ENCODE results near the gene LRP5.
"Not testable (repeated sequence)": the region's sequence is repeated elsewhere in the genome, so short reads cannot be mapped to it uniquely, and the experiment has no call there.

Gene LRP5

GRCh38 chr11:68282141-68282860 is 30.1 kb upstream of the LRP5 start:
- no peak for DNase-seq (ENCODE audit: low read depth in 2 of 2)

- no peak for DNase-seq (ENCODE audit: low read depth in 2 of 2)
These were observed 29.5 kb upstream of the LRP5 start for GRCh38 chr11:68282861-68283230.

- DNase-seq (ENCODE audit: low read depth in 2 of 2) = not testable (repeated sequence)
These were observed 27.8 kb upstream of the LRP5 start for GRCh38 chr11:68284588-68284987.

- DNase-seq (ENCODE audit: low read depth in 2 of 2) = no peak
These were observed 25.0 kb upstream of the LRP5 start for GRCh38 chr11:68287419-68287818.

- DNase-seq (ENCODE audit: low read depth in 2 of 2) = no peak
These were observed 22.9 kb upstream of the LRP5 start for GRCh38 chr11:68289456-68289855.

DNA sequence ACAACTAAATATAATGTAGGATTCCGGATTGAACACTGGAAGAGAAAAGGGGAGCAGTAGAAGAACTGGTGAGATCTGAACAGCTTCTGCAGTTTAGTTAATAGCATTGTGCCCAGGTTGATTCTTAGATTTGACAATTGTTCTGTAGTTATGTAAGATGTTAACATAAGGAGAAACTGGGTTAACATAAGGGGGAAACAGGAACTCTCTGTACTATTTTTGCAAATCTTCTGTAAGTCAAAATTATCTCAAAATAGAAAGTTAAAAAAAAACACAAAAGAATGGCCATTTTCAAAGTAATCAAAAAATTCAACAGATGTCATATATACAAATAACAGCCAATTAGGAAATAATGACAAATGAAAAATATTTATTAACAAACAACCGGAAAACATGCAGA is 18.7 kb upstream of the LRP5 start:
- no peak for DNase-seq (ENCODE audit: low read depth in 2 of 2)

- DNase-seq (ENCODE audit: low read depth in 2 of 2) = no peak
These were observed 17.1 kb upstream of the LRP5 start for GRCh38 chr11:68295271-68295670.

- no peak for DNase-seq (ENCODE audit: low read depth in 2 of 2)
These were observed 16.5 kb upstream of the LRP5 start for GRCh38 chr11:68295940-68296339.

DNA sequence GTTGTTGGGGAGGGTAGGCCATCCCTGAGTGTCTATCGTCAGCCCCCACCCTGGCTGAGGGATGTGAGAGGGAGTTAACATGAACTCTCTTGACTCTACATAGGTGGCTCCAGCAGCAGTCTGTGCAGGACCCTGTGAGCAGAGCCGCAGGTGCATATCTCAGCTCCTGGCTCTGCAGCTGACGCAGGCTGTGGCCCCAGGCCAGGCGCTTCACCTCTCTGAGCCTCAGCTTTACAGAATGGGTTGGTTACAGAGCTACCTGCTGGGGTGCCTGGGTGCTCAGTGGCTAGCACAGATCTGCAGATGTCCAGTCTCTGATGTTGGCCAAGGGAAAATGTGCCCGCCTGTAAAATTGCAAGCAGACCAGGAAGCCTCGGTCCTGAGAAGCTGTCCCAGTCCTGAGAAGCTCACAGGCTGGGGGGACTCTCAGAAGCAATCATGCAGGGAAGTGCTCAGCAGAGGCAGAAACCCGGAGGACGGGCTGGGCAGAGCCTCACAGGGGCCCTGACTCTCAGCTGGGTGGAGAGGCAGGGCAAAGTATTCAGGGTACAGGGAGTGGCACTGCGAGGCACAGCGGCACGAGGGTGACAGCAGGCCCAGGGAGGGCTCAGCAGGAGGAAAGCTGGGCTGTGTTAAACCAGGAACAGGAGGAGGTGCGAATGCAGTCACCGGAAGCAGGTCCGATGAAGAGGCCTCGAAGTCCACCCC is 15.9 kb upstream of the LRP5 start:
- no peak for DNase-seq (ENCODE audit: low read depth in 2 of 2)

GRCh38 chr11:68297052-68297378 is 15.4 kb upstream of the LRP5 start:
- no peak for DNase-seq (ENCODE audit: low read depth in 2 of 2)

DNA sequence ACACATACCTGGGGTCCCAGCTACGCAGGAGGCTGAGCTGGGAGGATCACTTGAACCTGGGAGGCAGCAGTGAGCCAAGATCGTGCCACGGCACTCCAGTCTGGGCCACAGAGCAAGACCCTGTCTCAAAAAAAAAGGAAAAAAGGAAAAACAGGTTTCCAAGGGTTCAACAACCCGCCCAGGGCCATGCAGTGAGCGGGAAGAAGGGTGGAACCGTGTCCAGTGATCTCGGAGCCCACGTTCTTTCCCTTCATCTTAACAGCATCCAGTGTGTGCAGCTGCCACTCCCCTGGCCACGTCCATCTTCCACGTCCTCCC is 14.9 kb upstream of the LRP5 start:
- no peak for DNase-seq (ENCODE audit: low read depth in 2 of 2)

- DNase-seq (ENCODE audit: low read depth in 2 of 2) = peak; percentile 59 to 65
These were observed 14.4 kb upstream of the LRP5 start for GRCh38 chr11:68297812-68298658.

DNA sequence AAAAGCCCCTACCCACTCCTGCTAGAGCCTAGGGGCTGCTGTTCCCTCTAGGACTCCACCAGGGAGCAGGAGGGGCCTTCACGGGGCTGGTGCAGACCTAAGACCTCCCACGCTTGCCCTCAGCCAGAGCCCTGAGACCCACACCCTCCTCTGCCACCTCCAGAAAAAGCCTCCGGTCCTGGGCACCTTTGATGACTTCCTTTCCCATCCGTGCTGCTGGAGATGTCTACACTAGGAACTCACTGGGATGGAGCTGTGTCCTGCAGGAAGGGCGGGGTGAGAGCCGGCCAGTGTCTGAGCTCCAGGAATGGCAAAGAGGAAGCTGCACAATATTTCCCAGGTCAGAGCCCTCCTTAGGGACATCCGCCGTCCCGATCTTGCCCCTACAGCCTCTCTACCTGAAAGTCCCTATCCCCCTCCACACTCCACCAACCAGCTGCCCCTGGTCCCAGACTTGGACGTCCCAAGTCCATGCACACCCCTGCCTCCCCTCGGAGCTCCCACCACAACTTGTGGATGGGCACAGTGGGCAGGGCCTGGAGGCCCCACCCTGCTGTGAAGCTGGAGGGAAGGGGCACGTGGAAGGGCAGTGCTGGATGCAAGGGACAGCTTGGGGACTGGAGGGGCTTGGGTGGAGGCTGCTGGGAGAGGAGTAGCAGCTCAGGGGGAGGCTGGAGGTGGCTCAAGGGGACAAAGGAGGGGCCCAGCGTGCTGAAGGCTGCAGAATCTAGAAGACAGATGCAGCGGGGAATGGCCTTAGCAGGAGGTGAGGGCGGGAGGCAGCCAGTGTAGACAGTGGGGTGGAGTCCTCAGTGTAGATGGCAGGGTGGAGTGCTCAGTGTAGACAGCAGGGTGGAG is 13.5 kb upstream of the LRP5 start:
- DNase-seq (ENCODE audit: low read depth in 2 of 2) = no peak

DNA sequence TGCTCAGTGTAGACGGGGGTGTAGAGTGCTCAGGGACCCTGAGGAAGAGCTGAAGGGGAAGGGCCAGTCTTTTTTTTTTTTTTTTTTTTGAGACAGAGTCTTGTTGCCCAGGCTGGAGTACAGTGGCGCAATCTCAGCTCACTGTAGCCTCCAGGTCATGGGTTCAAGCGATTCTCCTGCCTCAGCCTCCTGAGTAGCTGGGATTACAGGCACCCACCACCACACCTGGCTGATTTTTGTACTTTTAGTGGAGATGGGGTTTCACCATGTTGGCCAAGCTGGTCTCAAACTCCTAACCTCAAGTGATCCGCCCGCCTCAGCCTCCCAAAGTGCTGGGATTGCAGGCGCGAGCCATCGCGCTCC is 12.9 kb upstream of the LRP5 start:
- DNase-seq (ENCODE audit: low read depth in 2 of 2) = not testable (repeated sequence)

- DNase-seq (ENCODE audit: low read depth in 2 of 2) = no peak
These were observed 12.1 kb upstream of the LRP5 start for GRCh38 chr11:68300076-68300830.

DNA sequence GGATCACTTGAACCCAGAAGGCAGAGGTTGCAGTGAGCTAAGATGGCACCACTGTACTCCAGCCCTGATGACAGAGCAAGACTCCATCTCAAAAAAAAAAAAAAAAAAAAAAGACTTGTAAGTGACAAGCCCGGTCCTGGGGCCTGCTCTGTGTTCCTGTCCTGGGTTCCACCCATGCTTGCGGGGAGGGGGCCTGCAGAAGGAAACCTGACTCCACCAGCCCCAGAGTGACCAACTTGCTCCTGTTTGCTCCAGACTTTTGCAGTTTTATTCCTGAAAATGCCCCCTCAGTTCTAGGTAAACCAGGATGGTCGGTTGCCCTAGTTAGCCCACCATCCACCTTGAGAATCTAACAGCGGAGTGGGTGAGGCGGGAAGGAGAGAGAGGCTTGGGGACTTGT is 10.1 kb upstream of the LRP5 start:
- no peak for DNase-seq (ENCODE audit: low read depth in 2 of 2)

DNA sequence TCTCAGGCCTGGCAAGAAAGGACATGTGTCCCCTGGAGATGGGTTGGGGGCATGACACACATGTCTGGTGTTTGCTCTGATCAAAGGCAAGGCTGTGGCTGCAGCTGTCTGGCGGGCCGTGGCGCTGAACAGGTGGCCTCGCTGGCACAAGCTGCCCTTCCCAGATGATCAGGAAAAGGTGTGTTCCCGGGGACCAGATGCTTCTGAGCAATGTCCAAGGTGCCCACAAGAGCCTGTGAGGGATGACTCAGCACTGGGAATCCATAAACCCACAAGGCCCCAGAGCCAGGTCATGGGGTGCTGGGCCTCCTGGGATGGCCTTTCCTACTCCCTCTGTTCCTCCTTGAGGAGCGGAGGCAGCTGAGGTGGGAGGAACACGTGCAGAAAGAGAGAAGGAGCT is 9.7 kb upstream of the LRP5 start:
- DNase-seq (ENCODE audit: low read depth in 2 of 2) = no peak

GRCh38 chr11:68303083-68303482 is 9.3 kb upstream of the LRP5 start:
- no peak for DNase-seq (ENCODE audit: low read depth in 2 of 2)

GRCh38 chr11:68303982-68304780 is 8.2 kb upstream of the LRP5 start:
- no peak for DNase-seq (ENCODE audit: low read depth in 2 of 2)

DNA sequence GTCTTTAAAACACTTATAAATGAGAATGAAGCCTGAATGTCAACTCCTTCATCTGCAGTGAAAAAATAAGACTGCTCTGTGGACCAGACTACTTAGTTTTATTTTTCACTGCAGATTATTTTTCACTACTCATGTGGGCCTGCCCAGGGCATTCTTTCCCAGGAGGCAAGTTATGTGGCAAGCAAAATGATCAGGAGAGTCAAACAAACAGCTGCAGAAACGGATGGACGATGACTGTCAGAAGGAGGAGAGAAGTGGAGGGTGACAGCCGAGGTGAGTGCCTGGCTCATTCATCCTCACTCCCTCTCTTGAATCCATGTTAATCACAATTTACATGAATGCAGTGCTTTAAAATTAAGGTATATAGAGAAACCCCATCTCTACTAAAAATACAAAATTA is 5.8 kb upstream of the LRP5 start:
- no peak for DNase-seq (ENCODE audit: low read depth in 2 of 2)

DNA sequence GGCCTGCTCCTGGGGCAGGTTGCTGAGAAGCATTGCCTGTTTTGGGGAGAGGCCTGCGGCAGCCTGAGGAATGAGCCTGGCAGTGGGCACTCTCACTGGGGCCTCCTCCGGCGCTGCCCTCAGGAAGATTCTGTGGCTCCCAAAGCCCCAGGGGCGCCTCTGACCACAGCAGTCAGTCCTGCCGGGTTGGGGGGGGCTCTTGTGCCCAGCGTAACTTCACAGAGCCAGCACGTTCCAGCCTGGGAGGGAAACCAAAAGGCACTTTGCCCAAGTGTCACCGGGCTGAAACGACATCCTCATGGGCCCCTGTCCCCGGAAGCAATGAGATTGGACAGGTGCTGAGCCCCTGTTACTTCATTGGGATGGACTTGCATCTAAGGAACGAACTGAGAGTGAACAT is 4.3 kb upstream of the LRP5 start:
- no peak for DNase-seq (ENCODE audit: low read depth in 2 of 2)

Data from stimulated activated CD8-positive, alpha-beta memory T cell treated with anti-CD3 and anti-CD28 coated beads, Interleukin-7, amount 100 ng/mL, for 1 hour (primary cell).